HepG2 (cell line): ENCODE data around the gene AKR1C4. TPM values are rescaled to one million over a fixed set of nuclear protein-coding genes. Genes with fewer than 3 reads are reported as not detected.

Source experiments
- ATAC-seq: fragments of 200-7000 bp; cut with Tn5 transposase; 3 replicates; pipeline ENCODE4 v1.9.1; 2020; ENCODE audit warnings: mild to moderate bottlenecking, moderate library complexity
- BruUV-seq: library from RNA; stranded (reverse); fragments of 400-500 nt; replicated peaks from 2 replicates; lab custom pipeline; 2021; lab: Mats Ljungman, UMichigan
- CTCF ChIA-PET: fragments of 300-600 bp; formaldehyde crosslinking; extraction: SDS; loops from one replicate; lab custom pipeline; 2021; ENCODE audit warnings: low total read pairs, inconsistent platforms, low intra/inter-chr PET ratio; lab: Yijun Ruan, JAX
- POLR2A ChIA-PET: fragments of 350-600 bp; sonication (Branson Sonifier 250); formaldehyde crosslinking; loops from one replicate; lab custom pipeline; 2020; ENCODE audit warnings: antibody characterized with exemption, inconsistent platforms; lab: Yijun Ruan, JAX
- DNase-seq: peaks from one replicate; pipeline ENCODE4 v3.0.0-alpha.2; 2015; ENCODE audit warnings: low spot score
- FAIRE-seq: peaks from 3 replicates; lab custom pipeline; 2011; peaks lifted over from hg19 to GRCh38; lab: Jason Lieb, UNC
- H2AFZ ChIP-seq: one replicate; pipeline ENCODE4 v1.6.1; 2011; ENCODE audit warnings: low read length, inconsistent platforms
- H3K27ac ChIP-seq: fragments of 300-600 bp; 3 replicates; pipeline ENCODE4 v1.8.0; 2011; ENCODE audit warnings: mixed run types, mild to moderate bottlenecking, mixed read lengths, low read length, inconsistent platforms; ENCODE audit not compliant: insufficient read depth; ENCODE audit errors: extremely low read length
- H3K27me3 ChIP-seq, 2 experiments: fragments of 200-600 bp in 1 of 2; 2 replicates in 1 of 2; 3 replicates in 1 of 2; pipeline versions ENCODE4 v1.6.0 to v1.8.0; 2011; ENCODE audit warnings: low read length in 2 of 2, mild to moderate bottlenecking in 2 of 2, moderate library complexity in 2 of 2, inconsistent platforms in 1 of 2; ENCODE audit not compliant: insufficient read depth in 2 of 2, control insufficient read depth in 1 of 2
- H3K36me3 ChIP-seq, 2 experiments: fragments of 200-600 bp in 1 of 2; replicated peaks in 1 of 2; 2 replicates in 1 of 2; 3 replicates in 1 of 2; pipeline versions ENCODE4 v1.5.1 to v1.8.0; 2011; ENCODE audit warnings: low read length in 2 of 2, inconsistent platforms in 1 of 2; ENCODE audit not compliant: insufficient read depth in 2 of 2, control insufficient read depth in 1 of 2
- H3K4me1 ChIP-seq: 2 replicates; pipeline ENCODE4 v1.5.1; 2012; ENCODE audit warnings: low read length, inconsistent platforms; ENCODE audit not compliant: insufficient read depth
- H3K4me2 ChIP-seq: 2 replicates; pipeline ENCODE4 v1.6.0; 2011; ENCODE audit warnings: low read depth, low read length, inconsistent platforms
- H3K4me3 ChIP-seq, 3 experiments: fragments of 200-600 bp in 1 of 3; sonication (generic), shearing (Covaris generic) in 1 of 3; replicated peaks in 1 of 3; 2 replicates each; pipeline ENCODE4 v1.5.1; 2011 to 2016; ENCODE audit warnings: low read length in 3 of 3, inconsistent platforms in 2 of 3, low read depth in 2 of 3, mild to moderate bottlenecking in 2 of 3, control low read depth in 1 of 3, mixed read lengths in 1 of 3; ENCODE audit not compliant: insufficient read depth in 1 of 3
- H3K79me2 ChIP-seq: one replicate; pipeline ENCODE4 v1.6.1; 2011; ENCODE audit warnings: low read length, inconsistent platforms; ENCODE audit not compliant: insufficient read depth
- H3K9ac ChIP-seq: 2 replicates; pipeline ENCODE4 v1.6.0; 2011; ENCODE audit warnings: mild to moderate bottlenecking, low read depth, low read length, inconsistent platforms; ENCODE audit not compliant: insufficient read depth
- H3K9me3 ChIP-seq: 2 replicates; pipeline ENCODE4 v1.5.1; 2012; ENCODE audit warnings: mild to moderate bottlenecking, low read length
- H4K20me1 ChIP-seq: 2 replicates; pipeline ENCODE4 v1.6.0; 2011; ENCODE audit warnings: inconsistent platforms, mild to moderate bottlenecking, low read length, moderate library complexity; ENCODE audit not compliant: insufficient read depth
- CBFB ChIP-seq: sonication (generic); formaldehyde crosslinking; IDR thresholded peaks from 2 replicates; pipeline ENCODE4 v1.4.0; 2020; ENCODE audit warnings: missing genetic modification reagents
- CEBPB ChIP-seq: IDR thresholded peaks from 2 replicates; pipeline ENCODE4 v1.6.1; 2011; ENCODE audit warnings: low read depth, low read length, improper control_type of control experiment, borderline replicate concordance
- ELF4 ChIP-seq: sonication (generic); formaldehyde crosslinking; IDR thresholded peaks from 2 replicates; pipeline ENCODE4 v1.5.0; 2020; ENCODE audit warnings: missing genetic modification reagents, mild to moderate bottlenecking, moderate library complexity, borderline replicate concordance
- FLYWCH1 ChIP-seq: sonication (generic); formaldehyde crosslinking; IDR thresholded peaks from 2 replicates; pipeline ENCODE4 v1.8.1; 2023; ENCODE audit warnings: mild to moderate bottlenecking, missing genetic modification reagents
- FOSL2 ChIP-seq: sonication (generic); formaldehyde crosslinking; IDR thresholded peaks from 2 replicates; pipeline ENCODE4 v1.4.0; 2020; ENCODE audit warnings: missing genetic modification reagents
- NR2F2 ChIP-seq: IDR thresholded peaks from 2 replicates; pipeline ENCODE4 v1.6.1; 2012; ENCODE audit warnings: low read depth, inconsistent platforms, borderline replicate concordance
- PITX1 ChIP-seq: sonication (generic); formaldehyde crosslinking; IDR thresholded peaks from 2 replicates; pipeline ENCODE4 v1.5.1; 2020; ENCODE audit warnings: mild to moderate bottlenecking, missing genetic modification reagents
- TRAFD1 ChIP-seq: sonication (generic); formaldehyde crosslinking; IDR thresholded peaks from 2 replicates; pipeline ENCODE4 v1.5.1; 2020; ENCODE audit warnings: missing genetic modification reagents, mild to moderate bottlenecking, borderline replicate concordance
- UBTF ChIP-seq: sonication (generic); formaldehyde crosslinking; IDR thresholded peaks from 2 replicates; pipeline ENCODE4 v1.4.0; 2020; ENCODE audit warnings: mild to moderate bottlenecking, missing genetic modification reagents
- ZMAT3 ChIP-seq: sonication (generic); formaldehyde crosslinking; conservative IDR thresholded peaks from 2 replicates; pipeline ENCODE4 v1.7.0; 2021; ENCODE audit warnings: missing genetic modification reagents
- ZNF329 ChIP-seq: sonication (generic); formaldehyde crosslinking; IDR thresholded peaks from 2 replicates; pipeline ENCODE4 v1.9.0; 2021; ENCODE audit warnings: low read depth, mild to moderate bottlenecking, missing genetic modification reagents
- ZNF577 ChIP-seq: sonication (generic); formaldehyde crosslinking; IDR thresholded peaks from 2 replicates; pipeline ENCODE4 v1.4.0; 2020; ENCODE audit warnings: mild to moderate bottlenecking, low read depth, missing genetic modification reagents, borderline replicate concordance
- ZNF724P ChIP-seq: sonication (generic); formaldehyde crosslinking; IDR thresholded peaks from 2 replicates; pipeline ENCODE4 v1.8.0; 2022; ENCODE audit warnings: missing genetic modification reagents, borderline replicate concordance
- ZSCAN29 ChIP-seq: sonication (generic); formaldehyde crosslinking; conservative IDR thresholded peaks from 2 replicates; pipeline ENCODE4 v1.4.0; 2020; ENCODE audit warnings: mild to moderate bottlenecking, missing genetic modification reagents
- ZZZ3 ChIP-seq: sonication (generic); formaldehyde crosslinking; IDR thresholded peaks from 2 replicates; pipeline ENCODE4 v1.4.0; 2020; ENCODE audit warnings: missing genetic modification reagents, mild to moderate bottlenecking, borderline replicate concordance
- WGBS: methylation state at CpG from one replicate; pipeline ENCODE4 v1.1.6; 2017; ENCODE audit warnings: low lambda C conversion rate; 5-methylcytosine and 5-hydroxymethylcytosine counted together
- in situ Hi-C: cut with HindIII; loops from 2 replicates; pipeline ENCODE4 v1.10.0; 2017; ENCODE audit warnings: low pct_unique_long_range_greater_than_20kb; ENCODE audit not compliant: extremely low pct_ligation_motif_present
- intact Hi-C: fragments of 100-400 bp; cut with micrococcal nuclease; formaldehyde crosslinking; loops from one replicate; pipeline ENCODE4 v1.10.0; 2022; ENCODE audit not compliant: unreplicated experiment
- polyA plus RNA-seq, 8 experiments: library from polyadenylated mRNA; depleted of rRNA in 3 of 8; stranded (reverse) in 7 of 8; unstranded in 1 of 8; fragments of >200 nt; fragmentation: Illumina TruSeq in 4 of 8; extraction: Trizol in 4 of 8; gene quantifications; 2 replicates each; pipeline versions ENCODE4 v1.2.1 to v1.2.3, GENCODE V29; 2011 to 2016; ENCODE audit warnings: low read depth in 4 of 8, missing spikeins in 1 of 8, mixed read lengths in 1 of 8; ENCODE audit not compliant: insufficient read depth in 1 of 8
- total RNA-seq, 5 experiments: library from RNA; depleted of rRNA; stranded (reverse); fragments of >200 nt; fragmentation: Illumina TruSeq; extraction: Trizol; gene quantifications; 2 replicates each; pipeline ENCODE4 v1.2.3, GENCODE V29; 2016; ENCODE audit warnings: low read depth in 1 of 5
- TF ChIP-seq, protein P1 (sequence below): sonication (generic); formaldehyde crosslinking; conservative IDR thresholded peaks from 2 replicates; pipeline ENCODE4 v1.4.0; 2020; ENCODE audit warnings: mild to moderate bottlenecking, missing genetic modification reagents, moderate library complexity

Gene AKR1C4
- total and polyA plus RNA-seq, 2 of the 13 experiments (the other 11 are each of a cell fraction or from before 2014, with no cell fraction given), result 0.18 to 1.3 TPM

DNA sequence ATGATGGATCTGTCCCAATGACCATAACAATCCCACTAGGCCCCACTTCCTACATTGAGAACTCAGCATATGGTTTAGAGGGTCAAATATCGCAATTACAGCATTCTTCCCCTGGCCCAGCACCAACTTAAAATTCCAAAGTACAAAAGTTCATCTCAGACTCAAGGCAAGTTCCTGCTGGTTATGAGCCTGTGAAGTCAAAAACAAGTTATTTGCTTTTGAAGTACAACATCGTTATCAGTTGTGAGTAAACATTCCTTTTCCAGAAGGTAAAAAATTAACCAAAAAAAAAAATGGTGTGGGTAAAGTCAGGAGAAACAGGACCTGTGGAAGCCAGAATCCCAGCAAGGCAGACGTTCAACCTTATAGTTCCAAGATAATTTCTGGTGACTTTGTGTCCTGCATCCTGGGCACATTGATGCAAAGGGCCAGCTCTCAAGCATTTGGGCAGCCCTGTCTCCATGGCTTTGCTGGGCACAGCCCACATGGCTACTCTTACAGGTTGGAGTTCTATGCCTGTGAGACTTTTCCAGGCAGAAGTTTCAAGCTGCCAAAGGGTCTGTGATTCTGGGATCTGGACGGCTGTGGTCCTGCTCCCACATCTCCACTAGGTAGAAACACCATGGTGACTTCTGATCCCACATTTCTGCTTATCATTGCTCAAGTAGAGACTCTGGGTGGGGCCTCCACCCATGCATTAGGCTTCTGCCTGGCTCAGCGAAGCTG lies 49.2 kb upstream of the AKR1C4 start:
- no peak overlapping the region for H2AFZ ChIP-seq
- H3K9me3 ChIP-seq, result peaks cover 28% of the 10 kb centered on the region
- ATAC-seq (peak; percentile 91), FAIRE-seq (peak; percentile 99), DNase-seq (peak; percentile 99)
- peak overlapping the region; percentile 27 to 66 (median 36); a peak in 5 of 6 replicates for H3K4me3 ChIP-seq
- H3K9ac ChIP-seq, result peak overlapping the region; percentile 96
- no peaks in the 10 kb centered on the region for H3K36me3 ChIP-seq
- BruUV-seq, result TSS peak; percentile 91
- H4K20me1 ChIP-seq, result no peaks in the 10 kb centered on the region
- H3K4me2 ChIP-seq, result peak overlapping the region; percentile 96
- ChIA-PET CTCF (interaction anchor here (0.9 kb wide), 1 partner anchor 333 kb away, joined by 3 read pairs; no protein-coding TSS in a partner anchor), POLR2A (interaction anchor here (1.1 to 2.7 kb wide), 10 partner anchors 20 to 200 kb away, joined by 3 to 14 read pairs (median 5); partner anchors contain the start of genes AKR1C3 and AKR1C4)
- no peaks in the 10 kb centered on the region for H3K79me2 ChIP-seq
- H3K27ac ChIP-seq, result peak overlapping the region; percentile 100
- no peaks in the 10 kb centered on the region for H3K27me3 ChIP-seq
- H3K4me1 ChIP-seq, result peaks cover 61% of the 10 kb centered on the region
- WGBS, result 2% methylated on average over 4 of the region's 5 CpGs
- in situ Hi-C loops (no loop called here), intact Hi-C loops (loop anchor here (1.0 to 5.0 kb wide), 3 partner anchors 53 to 95 kb away; partner anchors contain the start of gene AKR1C3)
- peak; percentile 34; the same call in 1 of the 2 replicates for TF ChIP-seq UBTF (CRISPR knock-in tag)
- TF ChIP-seq ZNF577, result no peak
- 0 out of 2 replicates have a peak, but pooled peaks have one; percentile 60 for TF ChIP-seq ZNF724P (CRISPR knock-in tag)
- no peak for TF ChIP-seq ZZZ3
- no peak for TF ChIP-seq ZNF329
- peak; percentile 88 for TF ChIP-seq NR2F2
- TF ChIP-seq PITX1 (CRISPR knock-in tag), result peak; percentile 79
- TF ChIP-seq ELF4 (CRISPR knock-in tag), result no peak
- peak; percentile 2; the same call in 1 of the 2 replicates for TF ChIP-seq CBFB
- peak; percentile 76 for TF ChIP-seq CEBPB
- TF ChIP-seq ZSCAN29 (CRISPR knock-in tag), result 0 out of 2 replicates have a peak, but pooled peaks have one; percentile 38
- no peak for TF ChIP-seq TRAFD1
- TF ChIP-seq ZMAT3 (CRISPR knock-in tag), result no peak
- TF ChIP-seq, protein P1, sequence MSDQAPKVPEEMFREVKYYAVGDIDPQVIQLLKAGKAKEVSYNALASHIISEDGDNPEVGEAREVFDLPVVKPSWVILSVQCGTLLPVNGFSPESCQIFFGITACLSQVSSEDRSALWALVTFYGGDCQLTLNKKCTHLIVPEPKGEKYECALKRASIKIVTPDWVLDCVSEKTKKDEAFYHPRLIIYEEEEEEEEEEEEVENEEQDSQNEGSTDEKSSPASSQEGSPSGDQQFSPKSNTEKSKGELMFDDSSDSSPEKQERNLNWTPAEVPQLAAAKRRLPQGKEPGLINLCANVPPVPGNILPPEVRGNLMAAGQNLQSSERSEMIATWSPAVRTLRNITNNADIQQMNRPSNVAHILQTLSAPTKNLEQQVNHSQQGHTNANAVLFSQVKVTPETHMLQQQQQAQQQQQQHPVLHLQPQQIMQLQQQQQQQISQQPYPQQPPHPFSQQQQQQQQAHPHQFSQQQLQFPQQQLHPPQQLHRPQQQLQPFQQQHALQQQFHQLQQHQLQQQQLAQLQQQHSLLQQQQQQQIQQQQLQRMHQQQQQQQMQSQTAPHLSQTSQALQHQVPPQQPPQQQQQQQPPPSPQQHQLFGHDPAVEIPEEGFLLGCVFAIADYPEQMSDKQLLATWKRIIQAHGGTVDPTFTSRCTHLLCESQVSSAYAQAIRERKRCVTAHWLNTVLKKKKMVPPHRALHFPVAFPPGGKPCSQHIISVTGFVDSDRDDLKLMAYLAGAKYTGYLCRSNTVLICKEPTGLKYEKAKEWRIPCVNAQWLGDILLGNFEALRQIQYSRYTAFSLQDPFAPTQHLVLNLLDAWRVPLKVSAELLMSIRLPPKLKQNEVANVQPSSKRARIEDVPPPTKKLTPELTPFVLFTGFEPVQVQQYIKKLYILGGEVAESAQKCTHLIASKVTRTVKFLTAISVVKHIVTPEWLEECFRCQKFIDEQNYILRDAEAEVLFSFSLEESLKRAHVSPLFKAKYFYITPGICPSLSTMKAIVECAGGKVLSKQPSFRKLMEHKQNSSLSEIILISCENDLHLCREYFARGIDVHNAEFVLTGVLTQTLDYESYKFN (CRISPR knock-in tag), result peak; percentile 99
- peak; percentile 74 for TF ChIP-seq FOSL2
- TF ChIP-seq FLYWCH1 (CRISPR knock-in tag), result no peak
